ENCODE measurements around the gene RIMBP2.

GRCh38 chr12:130593056-130593455 lies 123.0 kb downstream of the RIMBP2 start:
- no peak for TF ChIP-seq EZH2 (IDR thresholded peaks at IDR 0.05; ENCODE audit: insufficient read depth, poor library complexity, severe bottlenecking)
- TF ChIP-seq EZH2phosphoT487 (IDR thresholded peaks at IDR 0.05; ENCODE audit: insufficient read depth, low read depth), result no peak
